HL-60 (cell line): ENCODE data around the gene LRFN2.

Experiments
- DNase-seq, 2 experiments: peaks; one replicate each; pipeline ENCODE4 v3.0.0-alpha.2; 2010 to 2020; ENCODE audit warnings: low read depth in 1 of 2, low spot score in 1 of 2
- H3K27ac ChIP-seq: fragments of 250-450 bp; sonication (Bioruptor Pico); replicated peaks from 2 replicates; pipeline ENCODE4 v1.5.1; 2020; ENCODE audit warnings: mild to moderate bottlenecking, moderate library complexity
- H3K27me3 ChIP-seq: fragments of 250-450 bp; sonication (Bioruptor Pico); 2 replicates; pipeline ENCODE4 v1.5.1; 2021; ENCODE audit warnings: mild to moderate bottlenecking, moderate library complexity; ENCODE audit not compliant: insufficient read depth, poor library complexity, severe bottlenecking
- H3K4me3 ChIP-seq: replicated peaks from 2 replicates; pipeline ENCODE4 v1.5.1; 2011; ENCODE audit warnings: mild to moderate bottlenecking, control low read depth, low read length; ENCODE audit not compliant: insufficient read depth
- GABPA ChIP-seq: IDR thresholded peaks from 2 replicates; pipeline ENCODE4 v1.6.1; 2012; ENCODE audit warnings: low read depth
- POLR2AphosphoS5 ChIP-seq: IDR thresholded peaks from 2 replicates; pipeline ENCODE4 v1.6.1; 2012; ENCODE audit warnings: low read depth
- REST ChIP-seq: IDR thresholded peaks from 2 replicates; pipeline ENCODE4 v1.6.1; 2012; ENCODE audit warnings: low read depth; ENCODE audit not compliant: insufficient replicate concordance
- SPI1 ChIP-seq: IDR thresholded peaks from 2 replicates; pipeline ENCODE4 v1.6.1; 2012; ENCODE audit warnings: low read depth, mild to moderate bottlenecking, borderline replicate concordance
- TF ChIP-seq, protein P1 (sequence below): IDR thresholded peaks from one replicate; pipeline ENCODE4 v1.5.1; 2011; ENCODE audit warnings: low read length, control low read depth, inconsistent platforms; ENCODE audit not compliant: insufficient read depth

The LRFN2 gene

DNA sequence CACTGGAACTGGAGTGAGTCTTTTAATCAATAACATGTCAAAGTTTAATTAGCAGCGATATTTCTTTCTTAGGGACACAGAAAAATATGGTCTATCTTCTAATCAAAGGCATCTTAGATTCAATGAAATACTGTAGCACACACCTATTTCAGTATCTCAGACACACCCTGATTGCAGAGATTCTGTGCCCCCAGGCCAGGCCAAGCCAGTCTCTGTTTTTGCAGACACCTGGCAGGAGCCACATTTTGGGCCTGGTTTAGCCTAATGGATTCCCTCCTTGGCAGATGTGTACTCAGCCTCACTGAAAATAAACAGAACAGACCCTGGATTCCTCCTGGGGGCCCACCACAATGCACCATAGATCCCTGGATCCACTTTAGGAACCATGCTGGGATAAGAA is 74.8 kb downstream of the LRFN2 start:
- no peak overlapping the region for H3K27ac ChIP-seq
- no peak for DNase-seq
- no peaks in the 10 kb centered on the region for H3K27me3 ChIP-seq
- TF ChIP-seq POLR2AphosphoS5 (no peak), SPI1 (no peak), REST (no peak), GABPA (no peak)
- TF ChIP-seq, protein P1, sequence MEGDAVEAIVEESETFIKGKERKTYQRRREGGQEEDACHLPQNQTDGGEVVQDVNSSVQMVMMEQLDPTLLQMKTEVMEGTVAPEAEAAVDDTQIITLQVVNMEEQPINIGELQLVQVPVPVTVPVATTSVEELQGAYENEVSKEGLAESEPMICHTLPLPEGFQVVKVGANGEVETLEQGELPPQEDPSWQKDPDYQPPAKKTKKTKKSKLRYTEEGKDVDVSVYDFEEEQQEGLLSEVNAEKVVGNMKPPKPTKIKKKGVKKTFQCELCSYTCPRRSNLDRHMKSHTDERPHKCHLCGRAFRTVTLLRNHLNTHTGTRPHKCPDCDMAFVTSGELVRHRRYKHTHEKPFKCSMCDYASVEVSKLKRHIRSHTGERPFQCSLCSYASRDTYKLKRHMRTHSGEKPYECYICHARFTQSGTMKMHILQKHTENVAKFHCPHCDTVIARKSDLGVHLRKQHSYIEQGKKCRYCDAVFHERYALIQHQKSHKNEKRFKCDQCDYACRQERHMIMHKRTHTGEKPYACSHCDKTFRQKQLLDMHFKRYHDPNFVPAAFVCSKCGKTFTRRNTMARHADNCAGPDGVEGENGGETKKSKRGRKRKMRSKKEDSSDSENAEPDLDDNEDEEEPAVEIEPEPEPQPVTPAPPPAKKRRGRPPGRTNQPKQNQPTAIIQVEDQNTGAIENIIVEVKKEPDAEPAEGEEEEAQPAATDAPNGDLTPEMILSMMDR: no peak
- H3K4me3 ChIP-seq: no peak overlapping the region

- H3K4me3 ChIP-seq: no peak overlapping the region
- DNase-seq: no peak
- no peak for TF ChIP-seq POLR2AphosphoS5
- no peak for TF ChIP-seq SPI1
- TF ChIP-seq GABPA: no peak
- TF ChIP-seq REST: no peak
- TF ChIP-seq, protein P1: no peak
- H3K27ac ChIP-seq: no peak overlapping the region
- no peaks in the 10 kb centered on the region for H3K27me3 ChIP-seq
Observed at GRCh38 chr6:40511884-40512283, 75.3 kb downstream of the LRFN2 start.

DNA sequence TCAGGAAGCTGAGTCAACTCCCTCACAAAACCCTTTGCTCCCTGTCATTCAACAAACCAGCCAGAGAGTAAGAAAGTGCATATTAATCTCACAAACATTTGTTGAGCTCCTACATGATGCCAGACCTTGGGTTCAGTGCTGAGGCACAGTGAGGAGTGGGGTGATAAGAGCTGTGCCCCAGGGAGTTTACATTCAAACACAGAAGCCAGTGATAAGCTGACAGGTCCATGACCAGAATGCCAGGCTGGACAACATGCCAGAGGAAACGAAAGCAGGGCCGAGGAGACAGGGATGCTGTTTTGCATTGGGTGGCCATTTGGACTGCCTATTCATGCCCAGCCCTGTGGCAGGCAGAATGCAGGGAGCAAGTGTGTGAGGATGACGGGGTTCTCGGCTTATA is 76.7 kb downstream of the LRFN2 start:
- H3K27me3 ChIP-seq: no peaks in the 10 kb centered on the region
- H3K4me3 ChIP-seq: no peak overlapping the region
- DNase-seq: no peak
- H3K27ac ChIP-seq: no peak overlapping the region
- TF ChIP-seq REST (no peak), SPI1 (no peak), POLR2AphosphoS5 (no peak), GABPA (no peak)
- TF ChIP-seq, protein P1: no peak
